ENCODE results near the gene GP5.

The GP5 gene

DNA sequence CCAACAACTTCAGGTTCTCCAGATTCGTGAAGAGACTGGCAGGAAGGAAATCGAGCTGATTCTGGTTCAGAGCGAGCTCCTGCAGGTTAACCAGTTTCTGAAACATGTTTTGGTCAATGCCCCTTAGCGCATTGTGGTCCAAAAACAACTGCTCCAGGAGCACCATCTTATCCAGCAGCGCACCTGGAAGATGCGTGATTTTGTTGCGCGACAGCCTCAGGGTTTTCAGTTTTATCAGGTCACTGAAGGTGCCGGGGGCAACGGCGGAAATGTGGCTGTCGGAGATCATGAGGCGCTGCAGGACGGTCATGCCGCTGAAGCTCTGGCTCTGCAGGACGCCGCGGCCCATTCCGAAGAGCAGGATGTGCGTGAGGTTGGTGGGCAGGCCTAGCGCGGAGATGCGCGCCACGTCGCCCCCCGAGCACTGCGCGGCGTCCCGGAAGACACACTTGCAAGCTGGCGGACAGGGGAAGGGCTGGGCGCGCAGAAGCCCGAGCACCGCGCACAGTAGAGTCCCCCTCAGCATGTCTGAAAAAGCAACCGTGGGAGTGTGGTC lies 1.2 kb downstream of the GP5 start:
- DNase-seq (ENCODE audit: low read depth) = no peak

DNA sequence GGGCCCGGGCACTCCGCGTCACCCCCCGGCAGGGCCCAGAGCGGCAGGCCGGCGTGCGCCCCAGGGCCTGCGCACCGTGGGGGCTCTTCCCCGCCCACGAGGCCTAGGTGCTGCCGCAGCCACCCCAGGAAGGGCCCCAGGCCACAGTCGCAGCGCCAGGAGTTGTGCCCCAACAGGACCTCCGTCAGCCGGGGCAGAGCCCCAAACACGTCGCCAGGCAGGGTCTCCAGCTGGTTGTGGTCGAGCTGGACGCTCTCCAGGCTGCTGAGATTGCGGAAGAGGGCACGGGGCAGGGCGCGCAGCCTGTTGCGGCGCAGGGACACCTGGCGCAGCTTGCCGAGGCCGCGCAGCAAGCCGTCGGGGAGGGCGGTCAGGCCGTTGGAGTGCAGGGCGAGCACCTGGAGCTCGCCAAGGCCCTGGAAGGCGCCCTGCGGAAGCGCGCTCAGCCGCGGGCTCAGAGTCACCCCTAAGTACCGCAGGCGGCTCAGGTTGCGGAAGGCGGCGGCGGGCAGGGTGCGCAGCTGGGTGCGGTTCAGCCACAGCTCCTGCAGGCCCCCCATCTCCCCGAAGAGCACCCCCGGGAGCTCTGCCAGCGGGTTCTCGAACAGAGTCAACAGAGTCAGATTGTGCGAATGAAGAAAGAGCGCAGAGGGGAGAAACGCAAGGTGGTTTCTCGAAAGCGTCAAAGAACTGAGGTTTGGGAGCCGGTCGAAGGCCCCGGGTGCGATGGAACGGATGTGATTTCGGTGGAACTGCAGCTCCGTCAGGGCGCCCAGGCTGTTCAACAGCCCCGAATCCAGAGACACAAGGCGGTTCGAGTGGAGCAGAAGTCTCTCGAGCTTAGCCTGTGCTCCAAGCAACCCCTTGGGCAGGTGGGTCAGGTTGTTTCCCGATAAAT lies 2.0 kb downstream of the GP5 start:
- DNase-seq (ENCODE audit: low read depth) = no peak

DNA sequence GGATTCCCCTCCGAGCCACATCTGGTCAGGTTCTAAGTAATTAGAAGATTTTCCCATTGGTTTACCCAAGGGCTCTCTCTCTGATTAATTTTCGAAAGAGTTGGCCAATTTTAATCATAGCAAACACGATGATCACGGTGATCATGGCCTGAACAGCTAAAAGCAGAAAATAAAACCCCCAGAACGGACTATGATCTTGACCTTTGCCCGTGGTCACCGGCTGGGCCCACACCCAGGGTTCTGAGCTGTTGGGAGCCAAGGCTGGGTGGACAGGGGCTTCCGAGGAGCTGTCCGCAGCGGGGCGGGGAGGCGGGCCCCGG lies 2.6 kb downstream of the GP5 start:
- DNase-seq (ENCODE audit: low read depth) = no peak

DNA sequence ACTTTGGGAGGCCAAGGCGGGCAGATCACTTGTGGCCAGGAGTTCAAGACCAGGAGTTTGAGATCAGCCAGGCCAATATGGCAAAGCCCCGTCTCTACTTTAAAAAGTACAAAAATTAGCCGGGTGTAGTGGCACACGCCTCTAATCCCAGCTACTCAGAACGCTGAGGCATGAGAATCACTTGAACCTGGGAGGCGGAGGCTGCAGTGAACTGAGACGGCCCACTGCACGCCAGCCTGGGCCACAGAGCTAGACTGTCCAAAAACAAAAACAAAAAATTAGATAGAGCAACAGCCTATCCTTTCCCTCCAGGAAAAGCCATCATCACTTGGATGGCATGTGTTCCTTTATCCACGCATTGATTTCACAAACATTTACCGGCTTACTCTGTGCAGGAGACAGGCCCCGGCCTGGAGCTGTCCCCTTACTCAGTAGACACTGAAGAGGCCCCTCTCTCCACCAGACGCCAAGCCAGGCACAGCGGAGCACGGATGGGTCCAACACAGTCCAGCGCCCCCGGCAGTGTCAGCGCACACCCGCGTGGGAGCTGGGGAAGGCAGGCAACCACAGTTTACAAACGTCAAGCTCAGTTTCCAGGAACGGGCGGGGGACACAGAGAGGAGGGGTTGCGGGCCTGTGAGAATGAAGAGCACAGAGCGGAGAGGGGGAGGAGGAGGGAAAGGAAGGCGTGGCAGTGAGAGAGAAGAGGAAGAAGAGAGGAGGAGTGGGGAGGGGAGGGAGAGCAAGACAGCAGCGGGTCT lies 3.1 kb downstream of the GP5 start:
- DNase-seq (ENCODE audit: low read depth) = no peak

DNA sequence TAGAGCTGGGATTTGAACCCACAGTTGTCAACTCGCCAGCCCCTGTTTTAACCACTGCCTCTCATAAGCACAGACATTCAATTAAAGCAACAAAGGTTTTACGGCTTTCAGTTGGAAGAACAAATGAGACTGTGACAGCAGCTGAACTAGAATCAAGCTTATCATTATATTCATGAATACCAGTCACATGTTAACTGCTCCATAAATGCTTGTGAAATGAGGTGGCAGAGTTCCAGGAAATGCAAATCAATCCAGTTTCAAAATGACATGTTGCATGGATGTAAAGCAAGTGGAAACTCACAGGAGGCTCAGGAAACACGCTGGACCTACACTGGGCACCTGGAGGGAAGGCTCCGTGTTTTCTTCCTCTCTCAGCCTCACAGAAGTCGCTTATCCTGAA lies 3.9 kb downstream of the GP5 start:
- no peak for DNase-seq (ENCODE audit: low read depth)

DNA sequence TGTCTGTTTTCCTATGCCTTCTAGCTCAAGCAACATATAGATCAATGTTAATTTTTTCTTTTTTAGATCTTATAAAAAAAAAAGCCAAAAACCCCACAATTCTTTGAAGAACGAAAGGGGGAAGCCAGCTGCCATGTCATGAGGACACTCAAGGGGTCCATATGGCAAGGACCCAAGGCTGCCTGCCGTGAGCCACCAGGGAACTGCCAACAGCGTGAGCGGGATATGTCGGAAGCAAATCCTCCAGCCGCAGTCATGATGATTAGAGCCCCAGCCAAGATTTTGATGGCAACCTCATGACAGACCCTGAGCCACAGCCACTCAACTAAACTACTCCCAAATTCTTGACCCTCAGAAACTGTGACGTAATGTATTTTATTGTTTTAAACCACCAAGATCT lies 6.5 kb downstream of the GP5 start:
- no peak for DNase-seq (ENCODE audit: low read depth)

DNA sequence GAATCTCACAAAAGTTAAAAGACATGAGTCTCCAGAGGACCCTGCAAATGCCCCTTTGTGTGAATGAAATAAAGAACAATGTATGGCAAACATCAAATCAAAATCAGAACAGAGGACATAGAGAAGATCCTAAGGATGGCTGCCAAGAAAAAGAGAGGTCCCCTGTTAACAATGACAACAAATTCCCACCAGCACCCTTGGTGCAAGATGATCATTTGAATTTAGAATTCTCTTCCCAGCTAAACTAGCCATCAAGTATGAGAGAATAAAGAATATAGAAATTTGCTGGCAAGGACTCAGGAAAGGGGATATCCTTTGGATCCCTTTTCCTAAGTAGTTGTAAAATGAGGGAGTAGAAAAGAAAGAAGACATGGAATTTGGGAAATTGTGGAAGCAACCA lies 8.2 kb downstream of the GP5 start:
- no peak for DNase-seq (ENCODE audit: low read depth)

DNA sequence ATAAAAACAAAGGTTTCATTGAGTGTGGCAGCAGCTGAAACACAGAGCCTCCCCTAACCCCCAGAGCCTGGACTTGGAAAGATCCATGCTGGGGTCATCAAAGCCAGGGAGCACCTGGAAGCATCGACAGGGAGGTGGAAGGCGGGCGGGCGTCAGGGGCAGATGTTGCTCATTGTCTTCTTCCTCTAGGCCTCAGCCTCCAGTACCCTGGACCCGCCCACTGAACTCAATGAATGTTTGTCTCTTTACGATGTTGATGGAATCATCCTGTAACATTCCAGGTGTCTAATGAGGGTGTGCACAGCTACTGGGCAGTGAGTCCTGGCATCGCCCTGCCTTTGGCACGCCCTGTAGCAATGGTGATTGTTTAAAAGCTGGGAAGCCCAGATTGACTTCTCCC lies 9.8 kb downstream of the GP5 start:
- no peak for DNase-seq (ENCODE audit: low read depth)

DNA sequence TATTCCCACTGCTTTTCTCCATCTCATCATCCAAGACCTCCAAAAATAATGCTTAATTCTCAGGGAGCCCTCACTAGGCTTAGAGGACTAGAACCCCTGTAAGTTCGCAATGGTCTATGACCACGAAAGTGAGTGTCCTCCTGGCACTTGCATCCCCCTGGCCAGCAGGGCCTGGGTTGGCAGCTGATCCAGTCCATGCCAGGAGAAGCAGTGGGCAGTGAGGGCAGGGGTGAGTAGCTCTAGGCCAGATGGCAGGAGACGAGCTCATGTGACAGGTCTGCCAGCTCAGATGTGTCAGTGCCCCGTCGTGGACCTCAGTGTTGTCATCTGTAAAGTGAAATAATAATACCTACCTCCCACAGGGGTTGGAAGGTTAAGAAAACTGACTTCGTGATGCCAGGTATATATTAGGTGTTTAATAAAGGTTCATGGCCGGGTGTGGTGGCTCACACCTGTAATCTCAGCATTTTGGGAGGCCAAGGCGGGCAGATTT lies 11.1 kb downstream of the GP5 start:
- DNase-seq (ENCODE audit: low read depth) = no peak

DNA sequence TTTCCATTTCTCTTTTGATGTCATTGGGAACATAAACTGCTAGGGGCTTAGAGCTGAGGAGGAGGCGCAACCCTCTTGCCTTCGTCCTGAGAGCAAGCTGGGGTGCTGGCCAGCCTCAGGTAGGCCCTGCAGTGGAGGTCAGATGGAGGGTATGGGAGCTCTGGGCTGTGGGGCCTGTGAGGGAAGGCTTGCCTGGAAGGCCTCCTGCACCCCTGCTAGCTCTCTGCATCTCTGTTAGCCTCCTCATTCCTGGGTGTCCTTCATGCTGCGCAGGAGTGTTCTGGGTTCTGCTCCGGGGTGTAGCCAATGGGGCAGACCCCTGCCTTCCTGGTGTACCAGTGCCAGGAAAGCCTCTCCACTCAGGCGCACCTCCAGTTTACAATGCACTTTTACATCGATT lies 11.8 kb downstream of the GP5 start:
- DNase-seq (ENCODE audit: low read depth) = no peak

DNA sequence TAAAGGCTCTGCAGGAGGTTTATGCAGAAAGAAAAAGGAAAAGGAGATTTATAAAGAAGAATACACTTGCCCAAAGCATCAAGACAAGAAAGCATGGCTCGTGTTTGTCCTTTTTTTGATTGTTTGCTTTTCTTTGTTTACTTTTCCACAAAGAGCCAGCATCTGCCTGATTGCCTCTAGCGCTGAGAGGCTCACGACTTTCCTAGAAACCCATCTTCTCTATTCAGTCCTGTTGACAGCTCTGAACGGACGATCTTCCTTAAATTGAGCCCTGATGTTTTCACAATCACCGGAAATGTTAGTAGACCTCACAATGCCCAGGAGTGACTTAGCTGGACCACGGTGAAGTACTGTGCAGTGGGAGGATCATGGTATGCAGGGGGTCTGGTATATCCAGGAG lies 12.4 kb downstream of the GP5 start:
- no peak for DNase-seq (ENCODE audit: low read depth)

DNA sequence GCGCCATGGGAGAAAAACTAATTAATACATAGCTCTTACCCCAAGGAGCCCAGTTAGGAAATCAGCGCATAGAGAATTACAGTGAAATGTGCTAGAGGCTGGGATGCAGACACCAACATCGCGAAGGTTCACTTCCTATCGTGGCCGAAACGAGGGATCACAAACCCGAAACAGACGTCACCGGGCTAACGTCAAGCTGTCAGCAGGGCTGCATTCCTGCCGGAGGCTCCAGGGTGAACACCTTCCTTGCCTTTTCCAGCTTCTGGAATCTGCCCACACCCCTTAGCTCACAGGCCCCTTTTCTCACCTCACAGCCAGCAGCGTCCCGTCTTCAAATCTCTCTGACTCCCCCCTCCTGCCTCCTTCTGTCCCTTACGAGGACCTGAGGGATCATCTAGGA lies 13.0 kb downstream of the GP5 start:
- DNase-seq (ENCODE audit: low read depth) = no peak

DNA sequence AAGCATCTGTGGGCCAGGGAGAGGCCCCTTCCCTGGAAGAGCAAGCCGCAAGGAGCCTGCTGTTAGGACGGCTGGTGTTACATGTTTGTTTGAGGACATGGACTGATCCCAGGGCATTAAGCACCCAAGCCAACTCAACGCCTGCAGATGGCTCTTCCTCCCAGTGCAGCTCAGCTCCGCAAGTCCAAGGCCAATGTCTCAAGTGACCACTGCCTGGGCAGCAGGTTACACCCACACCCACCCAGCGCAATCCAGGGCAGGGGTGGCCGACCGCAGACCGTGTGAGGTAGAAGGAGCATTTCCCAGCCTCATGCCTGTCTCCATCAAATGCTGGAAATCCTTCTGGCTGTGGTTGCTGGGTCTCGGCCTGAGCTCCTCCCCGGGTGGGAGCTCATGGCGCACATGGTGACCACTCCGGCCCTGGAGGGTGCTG lies 14.5 kb downstream of the GP5 start:
- no peak for DNase-seq (ENCODE audit: low read depth)

DNA sequence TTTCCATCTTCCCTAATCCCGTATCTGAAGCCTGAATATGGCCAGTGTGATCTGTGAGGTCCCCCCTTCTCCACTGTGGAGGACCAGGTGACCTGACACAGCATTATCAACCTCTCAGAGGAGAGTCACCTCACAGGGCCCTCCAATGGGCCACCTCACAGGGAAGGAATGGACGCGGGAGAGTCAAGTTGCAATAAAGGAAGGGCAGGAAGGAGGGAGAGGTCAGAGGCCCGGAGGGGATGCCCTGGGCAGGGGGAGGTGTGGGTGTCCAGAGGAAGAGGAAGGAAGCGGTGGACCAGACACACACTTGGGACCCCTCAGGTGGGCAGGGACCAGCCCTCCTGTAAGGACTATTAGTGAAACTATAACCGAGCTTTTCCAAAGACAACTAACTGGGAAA lies 14.9 kb downstream of the GP5 start:
- no peak for DNase-seq (ENCODE audit: low read depth)

DNA sequence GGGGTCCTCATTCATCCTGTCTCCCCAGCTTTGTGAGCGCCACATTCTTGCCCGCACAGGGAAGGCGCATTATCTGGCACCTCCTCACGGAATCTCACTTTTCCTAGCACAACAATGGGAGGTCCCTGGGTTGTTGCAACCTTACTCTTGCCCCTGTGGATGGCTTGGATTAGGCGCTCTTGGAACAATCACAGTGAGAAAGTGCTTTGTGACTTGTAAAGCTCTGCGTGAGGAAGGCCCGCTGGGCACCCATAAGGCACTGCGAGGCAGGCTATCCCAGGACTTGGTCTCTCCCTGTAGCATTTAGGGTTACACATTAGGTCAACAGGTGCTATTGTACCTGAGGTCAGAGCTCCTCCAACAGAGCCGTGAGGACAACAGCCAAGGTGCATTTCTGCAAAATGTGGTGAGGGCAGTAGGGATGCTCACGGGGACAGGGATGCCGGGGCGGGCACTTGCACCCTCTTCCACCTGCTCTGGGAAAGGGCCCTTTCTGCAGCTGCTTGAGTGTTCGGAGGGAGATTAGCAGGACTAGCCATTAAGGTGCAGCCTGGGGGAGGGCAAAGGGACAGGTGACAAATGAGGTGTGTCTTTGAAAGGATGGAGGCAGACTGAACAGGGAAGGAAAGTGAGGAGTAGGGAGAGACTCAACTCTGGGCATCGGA lies 15.7 kb downstream of the GP5 start:
- DNase-seq (ENCODE audit: low read depth) = no peak

DNA sequence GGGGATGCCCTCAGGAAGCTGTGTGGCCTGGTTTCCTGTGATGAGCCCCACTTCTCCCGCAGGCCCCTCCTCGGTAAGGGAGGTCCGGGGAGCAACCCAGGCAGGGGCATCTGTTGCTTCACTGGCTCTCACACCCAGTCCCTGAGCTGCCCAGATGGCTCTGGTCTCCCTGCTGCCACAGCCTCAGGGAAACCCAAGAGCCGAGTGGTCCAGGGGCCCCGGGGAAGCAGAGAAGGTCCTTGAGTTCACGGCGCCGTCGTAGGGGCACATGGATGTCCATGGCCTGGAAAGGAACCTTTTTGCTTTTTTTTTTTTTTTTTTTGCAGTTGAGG lies 16.2 kb downstream of the GP5 start:
- no peak for DNase-seq (ENCODE audit: low read depth)

DNA sequence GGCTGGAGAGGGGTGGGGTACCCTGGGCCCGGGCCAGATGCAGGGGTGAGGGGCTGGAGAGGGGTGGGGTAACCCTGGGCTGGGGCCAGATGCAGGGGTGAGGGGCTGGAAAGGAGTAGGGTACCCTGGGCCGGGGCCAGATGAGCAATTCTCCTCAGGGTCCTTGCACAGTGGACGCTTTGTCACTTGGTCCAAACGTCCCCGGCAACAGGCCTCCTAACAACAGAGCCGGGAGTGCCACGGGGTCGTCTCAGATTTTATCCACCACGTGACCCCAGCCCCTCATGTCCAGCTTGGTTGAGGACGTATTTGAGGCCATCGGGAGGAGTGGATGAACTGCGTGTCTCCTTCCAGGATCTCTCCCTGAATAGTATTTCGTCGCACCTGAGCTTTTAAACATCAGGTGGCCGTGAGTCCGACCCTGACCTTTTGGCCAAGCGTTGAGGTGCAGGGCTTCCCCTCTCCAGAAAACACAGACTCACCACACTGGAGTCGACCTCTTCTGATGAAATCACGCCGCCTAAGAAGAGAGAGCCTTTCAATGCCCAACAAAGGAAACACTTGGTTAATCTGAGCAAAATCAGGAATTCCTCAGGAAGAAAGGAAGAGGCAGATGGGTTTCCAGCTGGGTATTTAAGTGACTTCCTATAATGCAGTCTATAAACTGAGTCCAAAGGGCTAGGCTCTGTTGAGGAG lies 16.7 kb downstream of the GP5 start:
- no peak for DNase-seq (ENCODE audit: low read depth)

DNA sequence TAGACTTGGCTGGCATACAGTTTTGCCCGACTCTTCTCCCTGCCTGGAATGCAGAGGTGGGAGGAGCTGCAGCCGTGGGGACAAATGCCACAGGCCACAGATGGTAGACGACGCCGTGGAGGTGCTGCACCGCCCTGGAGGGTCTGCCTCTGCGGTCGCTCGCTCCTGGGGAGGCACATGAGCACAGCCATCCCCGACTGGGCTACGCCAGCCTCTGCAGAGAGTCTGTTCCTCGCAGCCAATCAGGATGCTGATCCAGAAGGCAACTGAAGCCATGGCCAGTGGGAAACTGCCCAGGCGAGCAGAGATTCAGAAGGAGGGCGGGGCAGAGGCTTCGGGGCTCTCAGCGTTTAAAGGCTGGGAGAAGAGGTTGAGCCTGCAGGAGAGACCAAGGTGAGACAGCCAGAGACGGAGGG lies 17.6 kb downstream of the GP5 start:
- no peak for DNase-seq (ENCODE audit: low read depth)

DNA sequence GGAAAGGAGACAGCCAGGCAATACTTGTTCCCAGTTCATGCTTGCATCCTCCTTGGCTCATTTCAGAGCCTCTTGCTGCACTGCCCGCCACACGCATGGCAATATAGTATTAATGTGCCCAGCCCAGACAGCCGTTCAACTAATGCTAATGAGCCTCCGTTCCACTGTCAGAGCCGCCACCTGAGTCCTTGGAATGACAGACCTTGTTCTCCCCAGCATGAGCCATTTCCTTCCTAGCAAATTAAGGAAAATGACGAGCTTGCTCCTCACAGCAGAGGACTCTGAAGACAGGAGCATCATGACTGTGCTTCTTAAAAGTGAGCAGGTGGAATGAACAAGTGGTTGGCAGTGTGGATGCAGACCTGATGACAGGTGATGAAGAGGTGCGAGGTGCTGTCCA lies 18.7 kb downstream of the GP5 start:
- DNase-seq (ENCODE audit: low read depth) = no peak

DNA sequence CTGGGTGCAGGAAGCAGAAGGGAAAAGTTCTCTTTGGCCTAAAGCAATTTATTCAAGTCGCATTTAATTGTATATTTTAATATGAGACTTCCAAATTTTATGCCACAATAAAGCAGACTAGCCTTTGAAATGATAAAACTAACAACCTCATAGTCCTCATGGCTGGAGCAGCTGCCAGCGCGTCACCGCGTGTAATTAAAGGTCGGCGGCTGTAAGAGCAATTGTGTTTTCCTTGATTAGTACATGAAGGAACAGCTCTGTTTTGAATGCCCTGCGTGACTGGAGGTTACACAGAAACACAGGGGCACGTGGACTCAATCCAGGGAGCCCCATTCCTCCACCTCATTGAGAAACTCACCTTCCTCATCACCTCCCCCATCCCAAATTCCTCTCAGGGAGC lies 19.4 kb downstream of the GP5 start:
- DNase-seq (ENCODE audit: low read depth) = no peak

DNA sequence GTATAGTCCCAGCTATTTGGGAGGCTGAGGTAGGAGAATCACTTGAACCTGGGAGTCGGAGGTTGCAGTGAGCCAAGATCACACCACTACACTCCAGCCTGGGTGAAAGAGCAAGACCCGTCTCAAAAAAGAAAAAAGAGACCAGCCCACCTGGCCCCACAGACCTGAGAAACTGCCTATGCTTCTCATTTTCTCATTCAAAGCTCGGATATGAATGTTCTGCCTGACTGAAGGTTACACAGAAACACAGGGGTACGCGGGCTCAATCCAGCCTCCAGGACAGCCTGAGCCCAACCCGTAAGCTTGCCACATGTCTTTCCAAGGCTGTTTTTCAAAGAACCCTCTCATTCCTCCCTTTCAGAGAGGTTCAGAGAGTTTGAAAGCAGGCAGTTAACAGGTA lies 19.8 kb downstream of the GP5 start:
- DNase-seq (ENCODE audit: low read depth) = no peak

DNA sequence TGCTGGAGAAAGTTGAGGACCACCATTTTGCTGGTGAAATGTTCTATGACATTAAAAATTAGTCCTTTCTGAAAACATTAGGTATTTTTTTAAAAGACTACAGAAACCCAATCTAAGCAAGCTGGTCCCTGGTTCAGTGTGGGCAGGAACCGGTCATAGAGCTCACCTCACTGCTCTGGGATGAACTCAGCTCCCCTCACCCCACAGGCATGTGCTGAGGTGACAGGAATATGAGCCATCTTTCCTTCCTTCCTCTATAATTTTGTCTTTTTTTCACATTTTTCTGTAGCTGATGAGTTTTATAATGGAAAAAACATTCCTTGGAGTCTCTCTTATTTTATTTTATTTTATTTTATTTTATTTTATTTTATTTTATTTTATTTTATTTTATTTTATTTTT lies 21.4 kb downstream of the GP5 start:
- DNase-seq (ENCODE audit: low read depth) = no peak
